GM12891 (cell line): ENCODE data around the gene COL18A1.

Source experiments
- POLR2A ChIP-seq: IDR thresholded peaks from 2 replicates; pipeline ENCODE4 v1.6.1; 2011; ENCODE audit warnings: low read depth, low read length, control low read depth
- POLR2AphosphoS5 ChIP-seq: IDR thresholded peaks from 2 replicates; pipeline ENCODE4 v1.6.1; 2011; ENCODE audit warnings: low read depth, low read length, control low read depth
- POU2F2 ChIP-seq: IDR thresholded peaks from 2 replicates; pipeline ENCODE4 v1.6.1; 2011; ENCODE audit warnings: low read depth, mild to moderate bottlenecking, control low read depth, low read length, moderate library complexity
- TAF1 ChIP-seq: IDR thresholded peaks from 2 replicates; pipeline ENCODE4 v1.6.1; 2011; ENCODE audit warnings: low read depth, low read length, control low read depth

DNA sequence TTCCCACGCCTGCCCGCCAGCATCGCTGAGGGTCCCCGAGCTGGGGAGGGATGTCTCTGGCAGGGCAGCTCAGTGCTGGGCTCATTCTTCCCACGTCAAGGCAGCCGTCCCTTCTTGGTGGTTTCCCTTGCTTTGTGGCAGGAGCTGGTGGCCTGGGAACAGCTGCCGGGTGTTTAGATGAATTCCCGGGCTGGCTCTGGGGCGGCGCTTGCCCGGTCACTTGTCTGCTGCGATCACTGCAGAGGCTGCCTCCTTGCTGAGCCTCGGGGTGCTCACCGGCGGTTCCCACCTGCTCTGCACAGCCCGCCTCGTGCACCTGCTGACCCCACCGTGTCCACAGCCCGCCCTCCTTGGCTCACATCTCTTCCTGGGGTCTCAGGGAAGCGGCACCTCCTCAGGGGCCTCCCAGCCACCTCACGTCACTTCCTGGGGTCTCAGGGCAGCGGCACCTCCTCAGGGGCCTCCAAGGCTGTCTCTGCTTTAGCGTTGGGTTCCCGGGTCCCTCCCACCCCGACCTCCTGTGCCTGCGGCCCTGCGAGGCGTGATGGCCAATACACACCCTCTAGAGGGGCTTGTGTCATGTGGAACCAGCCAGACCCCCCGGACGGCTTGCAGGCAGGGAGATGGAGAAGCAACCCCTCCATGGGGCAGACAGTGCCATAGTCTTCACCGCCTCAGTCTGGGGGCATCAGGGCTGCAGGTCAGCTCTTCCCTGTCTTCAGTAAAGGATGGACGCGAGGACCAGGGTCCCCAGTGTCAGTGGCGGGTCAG is 13.5 kb downstream of the COL18A1 start:
- TF ChIP-seq POLR2A (no peak), POU2F2 (no peak), POLR2AphosphoS5 (no peak), TAF1 (no peak)
